Measurements from ENCODE around the gene EVI2A. TPM values are rescaled to one million over a fixed set of nuclear protein-coding genes. Genes with fewer than 3 reads are reported as not detected.

EVI2A gene, protein sequence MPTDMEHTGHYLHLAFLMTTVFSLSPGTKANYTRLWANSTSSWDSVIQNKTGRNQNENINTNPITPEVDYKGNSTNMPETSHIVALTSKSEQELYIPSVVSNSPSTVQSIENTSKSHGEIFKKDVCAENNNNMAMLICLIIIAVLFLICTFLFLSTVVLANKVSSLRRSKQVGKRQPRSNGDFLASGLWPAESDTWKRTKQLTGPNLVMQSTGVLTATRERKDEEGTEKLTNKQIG
- not detected in 5 replicates for total RNA-seq (2022; extraction: Qiagen RNA extraction)

GRCh38 chr17:31321481-31321880 lies at the start of gene EVI2A:
Gene EVI2A (minus strand): TSS chr17:31321622. CDS start chr17:31319013, 2,609 bp downstream.

DNA sequence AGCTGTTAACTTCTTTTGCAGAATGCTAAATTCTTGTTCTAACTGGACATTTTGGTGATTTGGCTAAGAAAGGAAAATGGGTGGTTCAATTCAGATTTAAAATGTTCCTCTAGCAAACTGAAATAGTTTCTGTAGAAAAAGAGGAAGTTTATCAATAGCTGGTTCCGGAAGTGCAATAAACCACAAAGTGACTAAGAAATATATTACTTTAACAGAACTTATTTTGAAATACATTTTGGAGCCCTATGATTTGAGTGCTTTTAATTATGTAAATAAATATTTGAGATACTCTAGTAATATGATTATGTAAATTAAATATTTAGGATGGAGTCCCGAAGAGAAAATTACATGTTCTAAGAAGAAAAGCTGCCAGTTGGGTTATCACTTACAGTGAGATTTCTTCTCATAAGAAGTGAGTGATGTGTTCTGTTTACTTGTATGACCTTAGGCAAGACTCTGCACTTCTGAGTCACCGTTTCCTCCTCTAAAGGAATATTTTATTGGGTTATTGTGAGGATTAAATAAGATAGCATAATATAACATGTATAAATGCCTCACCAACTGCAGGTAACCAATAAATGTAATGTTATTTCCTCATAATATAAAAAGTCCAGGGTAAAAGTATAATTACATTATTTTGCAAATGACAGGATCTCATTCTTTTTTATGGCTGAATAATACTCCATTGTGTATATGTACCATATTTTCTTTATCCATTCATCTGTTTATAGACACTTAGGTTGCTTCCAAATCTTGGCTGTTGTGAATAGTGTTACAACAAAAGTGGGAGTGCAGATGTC lies 7.2 kb downstream of the EVI2A start, which contains the start of gene EVI2B:
Gene EVI2B (minus strand): TSS at position 73 of the 800 bp plus-strand sequence. CDS start 8,445 bp downstream, outside the sequence.

DNA sequence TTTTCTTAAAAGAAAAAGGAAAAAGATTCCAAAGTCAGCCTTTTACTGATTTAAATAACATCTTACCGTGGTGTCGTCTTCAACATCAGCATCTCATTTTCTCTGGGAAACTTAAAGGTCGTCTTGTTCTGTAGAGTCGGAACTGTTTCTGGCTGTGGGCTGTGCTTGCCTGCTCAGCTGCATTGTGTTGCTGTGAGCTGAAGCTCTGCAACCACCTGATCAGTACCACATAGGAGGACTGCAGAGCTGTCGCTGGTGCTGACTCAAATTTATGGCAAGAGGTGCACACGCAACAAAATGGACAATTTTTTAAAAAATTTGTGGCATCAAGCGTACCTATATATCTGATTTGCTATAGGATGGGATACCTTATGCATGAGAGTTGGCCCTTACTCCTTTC lies 24.3 kb downstream of the EVI2A start, which contains the start of gene OMG:
Gene OMG (minus strand): TSS at position 150 of the 400 bp plus-strand sequence. CDS start 908 bp downstream, outside the sequence.

Other genes starting within 250 kb of the EVI2A start
- 14.6 to 20.7 TPM (median 19.3 TPM) in 5 replicates for gene NF1, start 226.6 kb downstream of the EVI2A start, total RNA-seq (2022; extraction: Qiagen RNA extraction)
- not detected in 5 replicates for gene OMG, start 24.4 kb downstream of the EVI2A start, total RNA-seq (2022; extraction: Qiagen RNA extraction)
- gene EVI2B, start 7.6 kb downstream of the EVI2A start, total RNA-seq (2022; extraction: Qiagen RNA extraction), result 0.10 to 0.17 TPM (median 0.15 TPM) in 5 replicates
- gene RAB11FIP4, start 70.1 kb upstream of the EVI2A start, total RNA-seq (2022; extraction: Qiagen RNA extraction), result 1.2 to 2.0 TPM (median 1.7 TPM) in 5 replicates

Data from A549 treated with CORT108297 at 1 μM for 4 hours (cell line).